Hepatocyte (in vitro differentiated cells): ENCODE data around the gene MAST4.

ENCODE experiments used
- CTCF ChIP-seq: fragments of 200-600 bp; sonication (generic); IDR thresholded peaks from 2 replicates; pipeline ENCODE4 v1.5.1; 2016; ENCODE audit warnings: antibody characterized with exemption, mild to moderate bottlenecking; ENCODE audit not compliant: poor library complexity
- EZH2 ChIP-seq: fragments of 200-600 bp; sonication (generic); IDR thresholded peaks from 2 replicates; pipeline ENCODE4 v1.6.1; 2016; ENCODE audit warnings: antibody characterized with exemption, mild to moderate bottlenecking, borderline replicate concordance

GRCh38 chr5:67166460-67167285 is 570.5 kb downstream of the MAST4 start:
- TF ChIP-seq CTCF, result no peak
- no peak for TF ChIP-seq EZH2
